CD14-positive monocyte (primary cell): ENCODE data around the gene SNX19. TPM values are rescaled to one million over a fixed set of nuclear protein-coding genes. Genes with fewer than 3 reads are reported as not detected.

Experiments
- DNase-seq, 3 donors: peaks; one replicate each; pipeline ENCODE4 v3.0.0-alpha.2; 2011 to 2022
- H2AFZ ChIP-seq: 2 replicates; pipeline ENCODE4 v1.6.0; 2012; ENCODE audit warnings: mild to moderate bottlenecking, low read depth, low read length, inconsistent platforms; ENCODE audit not compliant: insufficient read depth, poor library complexity, severe bottlenecking
- H3K27ac ChIP-seq, 2 donors: 1 replicate in 1 of 2; 2 replicates in 1 of 2; pipeline ENCODE4 v1.5.1; 2012 to 2013; ENCODE audit warnings: low read length in 2 of 2, control low read depth in 1 of 2, inconsistent platforms in 1 of 2, low read depth in 1 of 2, mild to moderate bottlenecking in 1 of 2
- H3K27me3 ChIP-seq, 2 donors: one replicate each; pipeline versions ENCODE4 v1.6.0 to v1.6.1; 2011 to 2013; ENCODE audit warnings: low read length in 2 of 2; ENCODE audit not compliant: control insufficient read depth in 2 of 2, insufficient read depth in 2 of 2
- H3K36me3 ChIP-seq, 2 donors: replicated peaks in 1 of 2; 1 replicate in 1 of 2; 2 replicates in 1 of 2; pipeline versions ENCODE4 v1.5.1 to v1.6.1; 2012 to 2013; ENCODE audit warnings: low read length in 2 of 2, control low read depth in 1 of 2, inconsistent platforms in 1 of 2, mild to moderate bottlenecking in 1 of 2; ENCODE audit not compliant: insufficient read depth in 2 of 2, control insufficient read depth in 1 of 2
- H3K4me1 ChIP-seq, 2 donors: 1 replicate in 1 of 2; 2 replicates in 1 of 2; pipeline versions ENCODE4 v1.5.1 to v1.6.1; 2012 to 2013; ENCODE audit warnings: low read length in 2 of 2, control low read depth in 1 of 2, inconsistent platforms in 1 of 2, mild to moderate bottlenecking in 1 of 2, moderate library complexity in 1 of 2; ENCODE audit not compliant: insufficient read depth in 2 of 2, control insufficient read depth in 1 of 2
- H3K4me2 ChIP-seq: replicated peaks from 2 replicates; pipeline ENCODE3; 2012; ENCODE audit warnings: low read length, moderate library complexity, mild to moderate bottlenecking; ENCODE audit not compliant: poor library complexity, severe bottlenecking; ENCODE audit errors: extremely low read depth
- H3K4me3 ChIP-seq, 3 experiments: fragments of 200-600 bp in 1 of 3; sonication (generic) in 1 of 3; replicated peaks in 1 of 3; 1 replicate in 2 of 3; 2 replicates in 1 of 3; pipeline ENCODE4 v1.5.1; 2011 to 2013; ENCODE audit warnings: low read length in 3 of 3, mild to moderate bottlenecking in 3 of 3, control low read depth in 2 of 3, low read depth in 2 of 3, inconsistent platforms in 1 of 3, moderate library complexity in 1 of 3
- H3K79me2 ChIP-seq: 2 replicates; pipeline ENCODE4 v1.6.0; 2012; ENCODE audit warnings: mild to moderate bottlenecking, control low read depth, inconsistent platforms, low read length, moderate library complexity; ENCODE audit not compliant: insufficient read depth
- H3K9ac ChIP-seq: 2 replicates; pipeline ENCODE4 v1.6.0; 2017; ENCODE audit warnings: low read length, mild to moderate bottlenecking; ENCODE audit not compliant: insufficient read depth, poor library complexity, severe bottlenecking
- H3K9me3 ChIP-seq, 2 donors: replicated peaks in 1 of 2; 1 replicate in 1 of 2; 2 replicates in 1 of 2; pipeline versions ENCODE4 v1.5.1 to v1.6.1; 2012 to 2013; ENCODE audit warnings: low read length in 2 of 2, control low read depth in 1 of 2; ENCODE audit not compliant: control insufficient read depth in 1 of 2, insufficient read depth in 1 of 2
- H4K20me1 ChIP-seq: 2 replicates; pipeline ENCODE4 v1.6.0; 2012; ENCODE audit warnings: mild to moderate bottlenecking, low read length, control low read depth, moderate library complexity; ENCODE audit not compliant: insufficient read depth
- H3K27ac Mint-ChIP-seq, 7 donors: one replicate each; pipeline ENCODE4 v1.8.0; 2020; ENCODE audit warnings: mild to moderate bottlenecking in 7 of 7, mixed read lengths in 7 of 7, moderate library complexity in 6 of 7, inconsistent platforms in 2 of 7
- H3K27me3 Mint-ChIP-seq, 3 donors: one replicate each; pipeline ENCODE4 v1.8.0; 2021 to 2022; ENCODE audit warnings: low read depth in 3 of 3, mild to moderate bottlenecking in 3 of 3, mixed read lengths in 3 of 3, moderate library complexity in 3 of 3, inconsistent platforms in 1 of 3
- H3K36me3 Mint-ChIP-seq, 2 donors: one replicate each; pipeline ENCODE4 v1.8.0; 2020; ENCODE audit warnings: mixed read lengths in 2 of 2, inconsistent platforms in 1 of 2, mild to moderate bottlenecking in 1 of 2
- H3K4me1 Mint-ChIP-seq: one replicate; pipeline ENCODE4 v1.8.0; 2020; ENCODE audit warnings: mild to moderate bottlenecking, mixed read lengths
- H3K4me3 Mint-ChIP-seq, 2 donors: one replicate each; pipeline ENCODE4 v1.8.0; 2020; ENCODE audit warnings: mild to moderate bottlenecking in 2 of 2, mixed read lengths in 2 of 2, moderate library complexity in 1 of 2
- H3K9me3 Mint-ChIP-seq, 7 donors: one replicate each; pipeline ENCODE4 v1.8.0; 2020 to 2022; ENCODE audit warnings: mixed read lengths in 7 of 7, mild to moderate bottlenecking in 6 of 7, moderate library complexity in 6 of 7, inconsistent platforms in 2 of 7
- WGBS: methylation state at CpG from one replicate; pipeline ENCODE4 v1.1.5; 2013; ENCODE audit warnings: missing lambda C conversion rate; ENCODE audit not compliant: insufficient coverage; 5-methylcytosine and 5-hydroxymethylcytosine counted together
- intact Hi-C, 2 donors: fragments of 100-400 bp; cut with micrococcal nuclease; formaldehyde crosslinking; loops; one replicate each; pipeline versions ENCODE4 v1.15.0 to v1.15.1; 2023
- polyA plus RNA-seq, 3 donors: library from polyadenylated mRNA; depleted of rRNA in 1 of 3; unstranded in 2 of 3; stranded (reverse) in 1 of 3; fragments of 300-500 nt in 2 of 3; fragments of >200 nt in 1 of 3; fragmentation: Illumina TruSeq in 2 of 3; gene quantifications; 1 replicate in 2 of 3; 2 replicates in 1 of 3; pipeline ENCODE4 v1.2.3, GENCODE V29; 2012 to 2021
- TF ChIP-seq, protein P1 (sequence below): fragments of 200-600 bp; IDR thresholded peaks from one replicate; pipeline ENCODE4 v1.8.0; 2022; ENCODE audit warnings: antibody characterized with exemption, mild to moderate bottlenecking

SNX19 gene
- polyA plus RNA-seq, 3 donors, result 13.6 to 23.3 (median 17.6) TPM

- Histone ChIP-seq H3K36me3 (no peaks in the 10 kb centered on the region), H3K79me2 (no peaks in the 10 kb centered on the region), H4K20me1 (no peaks in the 10 kb centered on the region), H3K4me2 (no peak overlapping the region), H3K9ac (no peak overlapping the region), H3K4me3 (no peak overlapping the region), H3K27ac (no peak overlapping the region), H3K27me3 (no peaks in the 10 kb centered on the region), H3K9me3 (no peaks in the 10 kb centered on the region), H3K4me1 (no peaks in the 10 kb centered on the region), H2AFZ (no peak overlapping the region)
- Mint-ChIP-seq H3K27me3 (peaks cover 0 to 18% (median 10%) of the 10 kb centered on the region in 3 donors), H3K36me3 (no peaks in the 10 kb centered on the region), H3K4me1 (no peaks in the 10 kb centered on the region), H3K9me3 (peaks cover 0 to 3% (median 0%) of the 10 kb centered on the region in 7 donors), H3K4me3 (no peak overlapping the region), H3K27ac (no peak overlapping the region)
- TF ChIP-seq, protein P1, sequence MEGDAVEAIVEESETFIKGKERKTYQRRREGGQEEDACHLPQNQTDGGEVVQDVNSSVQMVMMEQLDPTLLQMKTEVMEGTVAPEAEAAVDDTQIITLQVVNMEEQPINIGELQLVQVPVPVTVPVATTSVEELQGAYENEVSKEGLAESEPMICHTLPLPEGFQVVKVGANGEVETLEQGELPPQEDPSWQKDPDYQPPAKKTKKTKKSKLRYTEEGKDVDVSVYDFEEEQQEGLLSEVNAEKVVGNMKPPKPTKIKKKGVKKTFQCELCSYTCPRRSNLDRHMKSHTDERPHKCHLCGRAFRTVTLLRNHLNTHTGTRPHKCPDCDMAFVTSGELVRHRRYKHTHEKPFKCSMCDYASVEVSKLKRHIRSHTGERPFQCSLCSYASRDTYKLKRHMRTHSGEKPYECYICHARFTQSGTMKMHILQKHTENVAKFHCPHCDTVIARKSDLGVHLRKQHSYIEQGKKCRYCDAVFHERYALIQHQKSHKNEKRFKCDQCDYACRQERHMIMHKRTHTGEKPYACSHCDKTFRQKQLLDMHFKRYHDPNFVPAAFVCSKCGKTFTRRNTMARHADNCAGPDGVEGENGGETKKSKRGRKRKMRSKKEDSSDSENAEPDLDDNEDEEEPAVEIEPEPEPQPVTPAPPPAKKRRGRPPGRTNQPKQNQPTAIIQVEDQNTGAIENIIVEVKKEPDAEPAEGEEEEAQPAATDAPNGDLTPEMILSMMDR, result no peak
- DNase-seq, result no peak
- WGBS, result no CpG with 5 or more reads among the region's 2 CpGs
- intact Hi-C loops, result no loop called here
Observed at GRCh38 chr11:130846606-130847005, 69.7 kb downstream of the SNX19 start.

- Histone ChIP-seq H4K20me1 (no peaks in the 10 kb centered on the region), H3K4me1 (no peaks in the 10 kb centered on the region), H3K27me3 (no peaks in the 10 kb centered on the region), H3K79me2 (no peaks in the 10 kb centered on the region), H3K9ac (no peak overlapping the region), H3K27ac (no peak overlapping the region), H3K4me3 (no peak overlapping the region), H3K9me3 (peaks cover 0 to 3% of the 10 kb centered on the region in 2 donors), H2AFZ (no peak overlapping the region), H3K4me2 (no peak overlapping the region), H3K36me3 (no peaks in the 10 kb centered on the region)
- intact Hi-C loops, result no loop called here
- TF ChIP-seq, protein P1, result no peak
- WGBS, result no CpG with 5 or more reads among the region's 1 CpG
- no peak for DNase-seq
- H3K27me3 Mint-ChIP-seq, result peaks cover 7 to 17% (median 9%) of the 10 kb centered on the region in 3 donors
- no peak overlapping the region for H3K27ac Mint-ChIP-seq
- H3K36me3 Mint-ChIP-seq, result no peaks in the 10 kb centered on the region
- H3K9me3 Mint-ChIP-seq, result peaks cover 0 to 12% (median 8%) of the 10 kb centered on the region in 7 donors
- H3K4me1 Mint-ChIP-seq, result no peaks in the 10 kb centered on the region
- no peak overlapping the region for H3K4me3 Mint-ChIP-seq
Observed at GRCh38 chr11:130842001-130842400, 74.3 kb downstream of the SNX19 start.
